ENCODE data around the gene FKBP8.

FKBP8 gene

DNA sequence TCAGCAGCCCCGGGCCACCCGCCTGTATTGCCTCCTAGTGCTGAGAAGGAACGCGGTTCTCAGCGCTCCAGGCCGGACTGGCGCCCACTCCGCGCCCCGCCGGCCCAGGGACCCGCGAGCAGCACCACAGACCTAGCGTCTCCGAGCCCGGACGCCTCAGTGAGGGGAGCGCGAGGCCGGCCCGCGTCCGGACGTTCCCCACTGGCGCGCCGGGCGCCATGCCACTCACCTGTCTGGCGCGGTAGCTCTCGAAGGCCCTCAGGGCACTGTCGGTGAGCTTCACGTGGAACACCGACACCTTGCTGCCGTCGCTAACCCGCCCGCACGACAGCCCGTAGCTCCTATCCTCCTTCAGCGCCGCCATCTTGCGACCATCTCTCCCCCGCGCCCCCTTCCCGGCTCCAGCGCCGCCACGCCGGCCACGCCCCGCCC lies 21.7 kb downstream of the FKBP8 start, which contains the start of gene ELL:
Gene ELL (minus strand): TSS at position 379 of the 432 bp plus-strand sequence. CDS start 15 bp downstream, at position 364.
- no peak for DNase-seq (ENCODE audit: low spot score)

DNA sequence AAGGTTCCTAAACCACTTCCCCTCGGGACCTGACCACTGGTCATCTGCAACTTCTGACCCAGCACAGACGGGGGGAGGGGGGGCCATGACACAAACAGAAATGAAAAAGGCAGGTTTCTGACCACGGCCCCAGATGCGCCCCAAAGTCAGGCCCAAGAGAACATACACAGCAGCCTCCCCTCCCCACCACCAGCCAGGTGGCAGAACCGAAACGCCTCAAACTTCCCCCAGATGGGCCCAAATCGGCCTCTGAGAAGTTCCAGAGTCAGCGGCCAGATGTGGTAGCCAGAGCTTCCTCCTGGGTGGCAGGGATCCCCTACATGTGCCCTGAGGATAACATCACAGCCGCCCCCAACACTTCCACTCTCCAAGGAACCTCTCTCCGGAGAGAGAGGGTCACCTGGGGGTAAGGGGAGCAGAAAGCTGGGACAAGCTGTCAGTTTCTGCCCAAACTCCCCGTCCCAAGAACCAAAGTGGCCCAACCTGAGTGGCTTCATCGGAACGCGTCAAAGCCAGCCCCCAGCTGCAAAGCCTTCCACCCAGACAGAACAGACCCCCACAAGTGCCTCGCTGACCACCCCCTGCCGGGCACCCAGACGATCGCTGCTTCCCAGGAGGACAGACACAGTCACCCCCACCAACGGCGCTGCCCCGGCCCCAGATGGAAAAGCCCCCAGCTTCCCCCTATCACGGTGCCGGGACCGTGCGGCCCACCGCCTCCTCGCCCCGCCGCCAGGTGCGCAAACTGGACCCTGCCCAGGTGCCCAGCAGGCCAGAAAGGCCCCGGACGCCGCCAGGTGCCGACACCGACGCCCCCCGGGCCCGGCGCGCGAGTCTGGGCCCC lies 22.3 kb downstream of the FKBP8 start:
- no peak for DNase-seq (ENCODE audit: low spot score)

DNA sequence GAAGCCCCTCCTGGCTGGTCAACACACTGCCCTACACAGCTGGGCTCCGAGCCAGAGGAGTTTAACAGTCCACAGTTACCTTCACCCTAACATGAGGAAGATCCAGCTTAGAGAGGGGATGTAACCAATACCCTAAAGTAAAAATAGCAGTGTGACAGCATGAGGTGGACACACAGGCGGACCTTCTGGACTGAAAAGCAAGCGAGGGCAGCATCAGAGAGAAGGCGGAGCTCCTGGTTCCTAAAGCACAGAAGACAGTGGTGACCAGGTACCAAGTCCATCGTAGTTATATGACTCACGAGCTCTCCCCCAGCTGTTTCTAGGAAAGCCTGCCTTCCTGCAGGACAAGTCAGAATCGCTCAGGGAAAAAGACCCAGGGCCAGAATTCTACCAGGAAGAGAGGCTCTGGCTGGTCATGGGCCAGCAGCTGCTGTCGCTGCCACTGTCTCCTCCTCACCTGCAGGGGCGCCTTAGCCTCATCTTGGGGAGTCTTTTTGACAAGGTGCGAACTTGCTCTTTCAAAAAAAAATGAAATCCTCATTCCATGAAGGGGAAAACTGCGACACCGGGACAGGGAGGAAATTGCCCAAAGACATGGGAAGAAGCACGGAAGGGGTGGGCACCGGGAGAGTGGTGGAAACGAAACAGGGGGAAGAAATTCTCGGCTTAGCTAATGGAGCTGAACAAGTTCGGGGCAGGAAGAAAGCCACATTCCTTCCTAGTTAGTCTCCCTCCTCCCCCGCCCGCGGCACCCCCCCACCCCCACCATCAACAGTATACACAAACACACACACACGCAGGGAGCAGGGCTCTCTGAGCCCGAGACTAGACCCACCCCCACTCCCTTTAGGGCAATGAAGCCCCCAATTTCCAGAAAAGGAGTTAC lies 23.2 kb downstream of the FKBP8 start:
- DNase-seq (ENCODE audit: low spot score): peak; percentile 79

DNA sequence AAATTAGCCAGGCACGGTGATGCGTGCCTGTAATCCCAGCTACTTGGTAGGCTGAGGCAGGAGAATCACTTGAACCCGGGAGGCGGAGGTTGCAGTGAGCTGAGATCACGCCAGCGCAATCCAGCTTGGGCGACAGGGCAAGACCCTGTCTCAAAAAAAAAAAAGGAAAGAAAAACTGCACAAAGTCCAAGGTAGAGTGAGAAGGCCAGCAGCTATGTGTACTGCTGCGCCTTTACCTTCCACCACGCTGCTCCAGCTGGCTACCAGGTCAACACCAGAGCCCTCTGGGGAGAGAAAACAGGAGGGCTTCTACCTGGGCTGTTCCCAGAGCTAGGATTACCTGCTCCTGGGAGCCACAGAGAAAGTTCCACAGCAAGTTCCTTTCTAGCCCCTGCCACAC lies 24.7 kb downstream of the FKBP8 start:
- DNase-seq (ENCODE audit: low spot score): no peak

DNA sequence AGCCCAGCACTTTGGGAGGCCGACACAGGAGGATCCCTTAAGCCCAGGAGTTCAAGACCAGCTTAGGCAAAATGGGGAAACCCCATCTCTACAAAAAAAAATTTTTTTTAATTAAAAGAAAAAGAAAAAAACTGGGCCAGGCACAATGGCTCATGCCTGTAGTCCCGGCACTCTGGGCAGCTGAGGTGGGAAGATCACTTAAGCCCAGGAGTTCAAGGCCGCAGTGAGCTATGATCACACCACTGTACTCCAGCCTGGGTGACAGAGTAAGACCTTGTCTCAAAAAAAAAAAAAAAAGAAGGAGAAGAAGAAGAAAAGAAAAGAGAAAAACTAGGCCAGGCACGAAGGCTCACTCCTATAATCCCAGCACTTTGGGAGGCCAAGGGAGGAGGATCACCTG lies 25.8 kb downstream of the FKBP8 start:
- no peak for DNase-seq (ENCODE audit: low spot score)

DNA sequence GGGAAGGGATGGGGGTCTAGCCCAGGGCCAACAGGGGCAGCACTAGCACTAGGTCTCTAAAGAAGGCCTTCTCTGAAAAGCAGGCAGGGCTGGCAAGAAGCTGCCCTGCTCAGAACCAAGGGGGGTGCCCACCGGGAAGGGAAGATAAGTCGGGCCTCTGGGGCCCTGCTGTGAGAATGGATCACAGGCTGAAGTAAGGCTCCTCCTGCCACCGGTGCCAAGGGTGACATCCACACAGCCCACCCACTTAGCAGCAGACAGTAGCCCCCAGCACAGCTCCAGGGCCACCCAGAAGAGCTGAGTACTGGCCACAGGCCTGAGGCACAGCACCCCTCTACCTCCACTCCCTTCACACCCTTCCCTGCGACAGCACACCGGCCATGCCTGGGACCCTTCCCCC lies 27.4 kb downstream of the FKBP8 start:
- no peak for DNase-seq (ENCODE audit: low spot score)

DNA sequence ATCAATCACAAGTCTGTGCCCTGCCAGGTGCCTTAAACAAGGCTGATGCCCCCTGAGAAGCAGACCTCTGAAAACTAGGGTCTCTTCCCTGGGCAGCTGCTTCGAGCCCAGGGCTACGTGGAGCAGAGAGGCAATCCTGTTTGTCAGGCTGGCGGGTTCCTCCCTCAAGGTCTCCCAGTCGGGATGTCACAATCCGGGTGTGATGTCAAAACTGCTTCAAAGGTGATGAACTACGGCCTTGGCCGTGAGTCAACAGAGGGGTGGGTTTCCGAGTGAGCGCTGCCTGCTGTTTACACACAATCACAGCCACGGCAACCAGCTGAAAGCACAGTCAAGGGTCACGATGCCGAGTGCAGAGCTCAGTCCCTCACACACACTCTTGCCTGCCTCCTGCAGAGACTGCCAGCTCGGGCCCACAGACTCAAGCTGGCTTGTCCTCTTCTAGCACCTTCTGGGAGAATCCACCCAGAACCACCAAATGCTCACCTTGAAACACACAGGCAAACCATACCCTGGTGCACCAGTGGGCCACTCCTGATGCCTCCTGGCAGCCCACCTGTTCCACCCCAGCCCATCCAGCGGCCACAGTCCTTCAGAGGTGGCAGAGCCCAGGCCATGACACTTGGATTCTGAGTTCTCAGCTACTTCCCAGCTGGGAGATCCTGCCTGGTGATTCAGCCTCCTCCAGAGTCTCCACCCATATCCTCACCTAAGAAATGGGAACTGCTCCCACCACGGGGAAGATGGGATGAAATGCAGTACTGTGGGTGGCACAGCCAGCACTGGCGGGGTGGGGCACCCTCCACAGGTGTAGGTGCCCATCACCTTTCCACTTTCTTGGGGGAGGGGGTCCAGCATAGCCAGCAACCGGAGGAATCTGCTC lies 28.3 kb downstream of the FKBP8 start:
- peak; percentile 45 for DNase-seq (ENCODE audit: low spot score)

DNA sequence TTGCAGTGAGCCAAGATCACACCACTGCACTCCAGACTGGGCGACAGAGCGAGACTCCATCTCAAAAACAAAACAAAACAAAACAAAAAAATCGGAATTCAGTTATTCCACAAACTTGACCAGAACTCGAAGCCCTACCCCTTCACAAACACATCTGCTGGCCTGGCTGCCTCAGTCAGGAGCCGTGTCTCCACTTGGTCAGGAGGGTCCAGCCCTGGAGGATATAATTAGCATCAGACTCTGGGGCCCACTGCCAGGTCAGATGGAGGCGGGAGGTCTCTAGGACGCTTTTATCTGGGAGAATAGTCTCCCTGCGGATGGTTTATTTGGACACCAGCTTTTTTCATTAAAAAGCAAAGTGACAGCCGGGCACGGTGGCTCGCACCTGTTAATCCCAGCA lies 29.5 kb downstream of the FKBP8 start:
- no peak for DNase-seq (ENCODE audit: low spot score)

DNA sequence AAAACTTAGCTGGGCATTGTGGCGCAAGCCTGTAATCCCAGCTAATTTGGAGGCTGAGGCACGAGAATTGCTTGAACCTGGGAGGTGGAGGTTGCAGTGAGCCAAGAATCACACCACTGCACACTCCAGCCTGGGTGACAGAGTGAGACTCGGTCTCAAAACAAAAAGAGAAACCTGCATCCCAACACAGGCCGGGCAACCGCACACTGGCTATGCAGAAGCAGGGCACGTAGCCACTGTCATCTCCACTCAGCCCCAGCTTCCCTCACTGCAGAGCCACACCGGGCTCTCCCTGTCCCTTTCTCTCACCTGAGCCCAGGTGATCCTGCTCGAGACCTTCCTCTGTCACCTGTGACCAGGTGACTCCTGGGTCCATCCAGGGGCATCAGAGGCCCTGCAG lies 33.2 kb downstream of the FKBP8 start:
- no peak for DNase-seq (ENCODE audit: low spot score)

DNA sequence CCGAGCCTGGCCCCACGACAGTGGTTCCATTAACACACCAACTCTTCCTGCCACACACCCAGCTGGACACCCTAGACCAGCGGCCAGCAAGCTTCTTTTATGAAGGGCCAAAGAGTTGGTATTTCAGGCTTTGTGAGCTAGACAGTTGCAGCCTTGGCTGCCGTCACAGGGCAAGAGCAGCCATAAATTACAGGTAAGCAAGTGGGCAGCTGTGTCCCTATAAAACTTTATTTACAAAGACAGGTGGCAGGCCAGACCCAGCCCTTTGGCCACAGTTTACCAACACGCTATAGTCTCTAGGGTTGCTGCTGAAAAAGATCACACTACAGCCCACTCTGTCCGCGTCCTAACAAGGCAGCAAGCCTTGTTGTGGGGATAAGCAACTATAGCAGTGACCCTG lies 34.8 kb downstream of the FKBP8 start:
- no peak for DNase-seq (ENCODE audit: low spot score)

DNA sequence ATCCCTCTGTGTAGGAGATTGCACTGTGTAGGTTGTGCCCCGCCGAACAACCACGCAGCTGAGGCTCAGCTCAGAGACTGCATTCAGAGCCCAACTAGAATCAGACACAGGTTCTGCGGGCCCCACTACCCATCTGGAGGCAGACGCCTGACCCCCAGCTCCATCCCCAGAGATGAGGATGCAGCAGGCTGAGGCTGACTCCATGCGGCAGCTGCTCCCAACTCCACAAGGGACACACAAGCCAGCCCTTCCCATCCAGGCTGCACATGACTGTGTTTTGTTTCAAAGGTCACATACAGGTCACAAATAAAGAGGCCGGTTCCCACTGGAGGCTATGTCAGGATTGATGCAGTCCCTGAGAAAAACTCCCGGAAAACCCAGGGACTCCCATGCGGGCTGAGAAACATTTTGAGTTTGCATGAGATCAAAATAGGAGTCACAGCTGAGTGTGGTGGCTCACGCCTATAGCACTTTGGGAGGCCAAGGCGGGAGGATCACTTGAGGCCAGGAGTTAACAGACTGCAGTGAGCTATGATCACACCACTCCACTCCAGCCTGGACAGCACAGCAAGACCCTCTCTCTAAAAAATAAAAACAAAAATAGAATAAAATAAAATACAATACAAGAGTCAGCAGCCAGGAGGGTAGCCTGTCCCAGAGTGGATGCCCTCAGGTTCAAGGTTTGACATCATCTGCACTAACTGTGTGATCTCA lies 35.5 kb downstream of the FKBP8 start:
- peak; percentile 59 for DNase-seq (ENCODE audit: low spot score)

DNA sequence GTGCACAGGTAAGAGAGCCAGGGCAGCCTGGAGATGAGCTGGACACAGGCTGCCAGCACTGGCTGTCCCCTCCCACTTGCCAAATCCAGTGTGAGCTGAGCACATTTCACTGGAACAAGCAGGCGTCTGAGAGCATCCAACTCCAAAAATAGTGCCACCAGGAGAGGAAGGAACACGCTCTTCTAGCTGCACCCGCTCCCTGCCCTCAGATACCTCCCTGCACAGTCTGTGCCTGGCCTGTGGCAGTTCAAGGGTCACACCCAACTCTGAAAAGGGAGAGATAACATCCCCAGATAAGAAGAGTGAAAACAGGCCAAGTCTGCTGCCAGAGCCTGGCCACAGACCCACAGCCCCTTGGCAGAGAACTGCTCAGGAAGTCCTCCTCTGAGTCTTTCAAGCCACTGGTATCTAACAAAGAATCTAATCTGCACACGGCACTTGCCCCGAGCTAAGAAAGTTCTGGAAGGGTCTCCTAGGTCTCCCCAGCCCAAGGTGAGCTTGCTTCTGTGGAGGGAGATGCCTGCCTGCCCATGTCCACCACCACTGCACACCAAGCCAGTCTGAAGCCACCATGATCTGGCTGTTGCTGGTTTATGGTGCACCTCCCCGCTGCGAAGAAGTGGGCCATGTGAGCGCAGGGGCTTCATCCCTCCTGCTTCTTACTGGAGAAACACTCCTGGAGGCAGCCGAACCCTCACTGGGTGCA lies 36.2 kb downstream of the FKBP8 start:
- no peak for DNase-seq (ENCODE audit: low spot score)

DNA sequence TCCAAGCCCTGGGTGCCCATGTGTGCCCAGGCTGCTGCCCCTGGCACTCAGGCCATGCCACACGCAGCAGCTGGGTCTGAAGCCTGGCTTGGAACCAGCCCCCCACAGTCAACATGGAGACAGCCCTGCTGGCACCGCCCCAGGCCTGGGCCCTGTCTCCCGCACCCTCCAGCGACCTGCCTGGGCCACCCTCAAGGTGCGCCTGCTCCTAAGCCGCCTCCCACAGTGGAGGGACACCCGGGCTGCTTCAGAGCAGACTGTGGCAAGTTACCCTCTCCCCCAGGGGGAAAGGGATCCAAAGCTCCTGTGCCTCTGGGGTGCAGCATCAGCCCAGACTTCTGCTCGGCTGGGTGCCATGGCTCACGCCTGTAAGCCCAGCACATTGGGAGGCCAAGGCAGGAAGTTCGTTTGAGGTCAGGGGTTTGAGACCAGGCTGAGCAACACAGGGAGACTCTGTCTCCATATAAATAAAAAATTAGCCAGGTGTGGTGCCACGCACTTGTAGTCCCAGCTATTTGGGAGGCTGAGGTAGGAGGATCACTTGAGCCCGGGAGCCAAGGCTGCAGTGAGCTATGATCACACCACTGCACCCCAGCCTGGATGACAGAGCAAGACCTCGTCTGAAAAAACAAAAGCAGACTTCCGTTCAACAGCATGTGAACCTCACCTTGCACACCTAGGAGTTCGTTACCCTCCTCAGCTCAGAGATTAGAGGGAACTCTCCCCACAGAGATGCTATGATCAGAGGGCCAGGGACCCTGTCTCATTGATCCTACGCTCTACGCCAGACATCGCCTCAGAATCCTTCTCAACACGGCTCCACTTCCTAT lies 37.1 kb downstream of the FKBP8 start:
- no peak for DNase-seq (ENCODE audit: low spot score)

DNA sequence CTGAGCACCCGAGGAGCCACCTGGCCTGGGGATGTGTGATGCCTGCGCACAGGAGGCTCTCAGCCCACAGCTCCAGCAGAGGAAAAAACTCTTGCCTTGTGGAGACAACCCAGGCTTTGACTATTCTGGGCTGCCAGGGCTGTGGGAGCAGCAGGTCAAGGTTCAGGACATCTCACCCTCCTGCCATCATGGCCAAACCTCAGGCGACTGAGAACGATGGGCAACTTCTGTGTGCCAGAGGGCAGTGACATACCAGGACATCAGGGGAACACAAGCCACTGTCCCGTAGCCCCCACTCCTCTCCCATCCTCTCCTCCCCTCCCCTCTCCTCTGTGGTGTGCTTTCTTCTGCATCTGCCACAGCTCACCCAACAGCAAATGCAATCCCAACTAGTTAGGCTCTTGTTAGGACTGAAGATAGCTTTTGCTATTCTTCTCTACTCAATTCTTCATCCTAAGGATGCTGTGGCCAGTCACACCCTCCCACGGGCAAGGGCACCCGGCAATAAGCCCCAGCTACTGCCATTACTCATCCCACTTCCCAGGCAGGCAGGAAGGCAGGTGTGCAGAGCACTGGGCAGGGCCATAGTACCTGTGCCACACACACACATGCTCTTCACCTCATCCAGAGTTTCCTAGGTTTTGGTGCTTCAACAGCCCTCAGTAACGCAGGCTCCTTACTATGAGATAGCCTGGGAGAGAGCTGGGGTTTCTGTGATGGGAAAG lies 38.3 kb downstream of the FKBP8 start:
- no peak for DNase-seq (ENCODE audit: low spot score)

DNA sequence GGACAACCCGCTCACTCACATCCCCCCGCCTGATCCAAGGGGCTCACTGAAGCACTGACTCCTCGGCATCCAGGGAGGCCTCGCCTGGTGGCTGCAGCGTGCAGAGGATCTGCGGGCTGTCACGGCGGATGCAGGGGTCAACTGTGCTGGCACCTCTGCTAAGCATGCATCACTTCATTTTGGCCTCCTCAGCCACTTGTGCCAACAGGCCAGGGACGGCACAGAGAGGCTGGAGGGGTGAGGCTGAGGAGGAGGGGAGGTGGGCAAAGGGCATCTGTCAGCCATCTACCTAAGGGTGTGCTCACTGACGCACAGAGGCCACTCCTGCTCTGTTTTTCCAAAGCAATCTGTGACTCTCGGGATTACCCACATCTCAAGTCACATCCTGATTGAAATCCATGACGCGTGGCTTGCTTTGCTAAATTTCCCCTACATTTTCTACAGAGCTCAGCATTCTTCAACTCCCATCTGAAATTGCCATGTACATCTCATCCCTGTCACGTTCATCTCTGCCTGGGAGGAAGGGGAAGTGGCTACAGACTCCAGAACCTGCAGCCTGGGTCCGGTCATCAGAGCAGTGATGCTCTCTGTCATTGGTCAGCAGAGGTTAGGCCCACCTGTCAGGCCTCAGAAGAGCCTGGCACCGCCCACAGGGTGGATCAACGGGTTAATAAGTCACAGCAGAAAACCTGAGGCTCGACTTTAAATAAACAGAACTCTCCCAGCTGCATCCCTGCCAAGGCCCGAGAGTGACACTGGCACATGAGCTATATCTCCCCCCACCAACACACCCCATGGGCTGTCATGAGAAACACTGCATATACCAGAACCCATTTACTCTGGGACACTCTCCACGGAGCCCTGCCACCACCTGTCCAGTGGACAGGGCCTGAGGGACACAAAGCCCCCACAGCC lies 39.1 kb downstream of the FKBP8 start:
- DNase-seq (ENCODE audit: low spot score): no peak

DNA sequence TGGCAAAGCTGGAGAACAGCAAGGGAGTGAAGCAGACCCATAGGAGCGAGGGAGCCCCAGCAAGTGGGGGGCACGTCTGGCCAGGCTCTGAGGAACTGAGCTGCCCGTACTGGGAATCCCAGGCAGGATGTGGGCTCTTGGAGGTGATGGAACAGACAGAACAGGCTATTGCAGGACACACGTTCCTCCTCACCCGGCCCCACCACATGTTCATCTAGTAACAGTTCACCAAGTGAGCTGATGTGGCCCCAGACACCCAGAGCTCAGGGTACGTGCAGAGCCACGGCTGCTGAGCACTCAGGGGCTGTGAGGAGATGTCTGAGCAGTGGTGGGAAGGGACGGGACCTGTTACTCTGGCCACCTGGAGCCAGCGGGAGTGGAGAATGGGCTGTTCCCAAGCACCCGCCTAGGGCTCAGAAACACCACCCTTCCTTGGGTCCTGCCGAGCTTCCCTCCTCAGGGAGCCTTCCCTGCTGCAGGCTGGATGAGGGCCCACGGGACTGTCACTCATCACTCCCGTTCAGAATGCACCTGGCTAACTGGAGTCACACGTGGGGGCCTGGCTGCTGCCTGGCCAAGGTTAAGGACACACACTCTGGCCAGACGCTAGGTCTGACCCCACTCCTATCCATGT lies 39.9 kb downstream of the FKBP8 start:
- no peak for DNase-seq (ENCODE audit: low spot score)

DNA sequence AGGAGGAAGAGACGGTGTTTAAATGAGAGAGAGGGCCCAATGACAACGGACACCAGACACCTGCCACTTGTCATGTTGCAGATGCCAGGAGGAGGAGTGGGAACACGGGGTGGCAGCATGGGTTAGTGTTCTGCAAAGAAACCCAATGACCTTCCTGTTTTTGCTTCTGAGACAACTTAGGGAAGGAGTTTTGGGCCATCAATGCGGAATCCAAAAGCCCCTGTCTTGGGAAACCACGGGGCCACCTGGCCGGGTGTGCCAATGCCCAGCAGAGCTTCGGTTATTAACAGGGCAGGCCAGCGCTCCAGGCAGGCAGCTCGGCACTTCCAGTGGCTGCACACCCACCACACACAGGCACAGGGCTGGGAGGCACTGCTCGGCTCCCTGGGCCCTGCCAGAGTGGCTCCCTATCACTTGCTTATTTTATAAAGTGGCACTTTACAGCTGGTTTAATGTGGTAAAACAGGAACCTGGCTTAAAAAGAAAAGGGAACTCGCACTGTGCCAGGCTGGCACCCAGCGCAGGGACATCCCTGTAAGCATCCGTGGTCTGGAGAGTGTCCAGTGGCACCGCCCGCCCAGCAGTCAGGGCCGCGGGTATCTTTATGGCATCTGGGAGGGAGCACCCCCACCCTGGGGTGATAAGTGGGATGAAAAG lies 40.6 kb downstream of the FKBP8 start:
- DNase-seq (ENCODE audit: low spot score): no peak

All from hepatic stellate cell (primary cell).